Neural cell (in vitro differentiated cells): Measurements from ENCODE around the gene C22orf15. TPM values are rescaled to one million over a fixed set of nuclear protein-coding genes. Genes with fewer than 3 reads are reported as not detected.

Experiments
- H2AFZ ChIP-seq: fragments of 200-600, 300-800 bp; sonication (generic), shearing (Covaris generic); 2 replicates; pipeline ENCODE4 v1.6.0; 2014; ENCODE audit warnings: low read depth, mild to moderate bottlenecking, antibody characterized with exemption, low read length, moderate library complexity
- H3F3A ChIP-seq: fragments of 200-600 bp; shearing (Covaris generic); 2 replicates; pipeline ENCODE4 v1.6.1; 2016; ENCODE audit warnings: mild to moderate bottlenecking, moderate library complexity, mixed read lengths, antibody characterized with exemption, low read length; ENCODE audit not compliant: insufficient read depth, poor library complexity, severe bottlenecking
- H3K27ac ChIP-seq: fragments of 200-600, 300-800 bp; sonication (generic), shearing (Covaris generic); 2 replicates; pipeline ENCODE4 v1.5.1; 2014; ENCODE audit warnings: mild to moderate bottlenecking, low read length, moderate library complexity
- H3K27me3 ChIP-seq: fragments of 300-800, 200-600 bp; sonication (generic), shearing (Covaris generic); 2 replicates; pipeline ENCODE4 v1.6.0; 2014; ENCODE audit warnings: mild to moderate bottlenecking, low read depth, low read length, moderate library complexity; ENCODE audit not compliant: insufficient read depth
- H3K36me3 ChIP-seq: fragments of 300-800, 200-600 bp; sonication (generic), shearing (Covaris generic); 2 replicates; pipeline ENCODE4 v1.5.1; 2014; ENCODE audit warnings: mild to moderate bottlenecking, antibody characterized with exemption, low read length, moderate library complexity; ENCODE audit not compliant: insufficient read depth
- H3K4me2 ChIP-seq: fragments of 300-800, 200-600 bp; sonication (generic), shearing (Covaris generic); 2 replicates; pipeline ENCODE4 v1.6.0; 2014; ENCODE audit warnings: mild to moderate bottlenecking, low read length
- H3K4me3 ChIP-seq: fragments of 300-800, 200-600 bp; sonication (generic), shearing (Covaris generic); 2 replicates; pipeline ENCODE4 v1.5.1; 2014; ENCODE audit warnings: mild to moderate bottlenecking, low read length, moderate library complexity
- H3K79me2 ChIP-seq: fragments of 200-600 bp; shearing (Covaris generic); replicated peaks from 2 replicates; pipeline ENCODE4 v1.6.0; 2014; ENCODE audit warnings: mild to moderate bottlenecking, low read length, moderate library complexity; ENCODE audit not compliant: insufficient read depth
- H3K9ac ChIP-seq: fragments of 300-800, 200-600 bp; sonication (generic), shearing (Covaris generic); 2 replicates; pipeline ENCODE4 v1.6.1; 2016; ENCODE audit warnings: mild to moderate bottlenecking, low read length, mixed read lengths
- H3K9me2 ChIP-seq: fragments of 200-600 bp; shearing (Covaris generic); 2 replicates; pipeline ENCODE4 v1.6.1; 2016; ENCODE audit warnings: mild to moderate bottlenecking, low read length, mixed read lengths; ENCODE audit not compliant: insufficient read depth
- H3K9me3 ChIP-seq: fragments of 200-600, 300-800 bp; sonication (generic), shearing (Covaris generic); 2 replicates; pipeline ENCODE4 v1.6.1; 2016; ENCODE audit warnings: mild to moderate bottlenecking, mixed run types, low read length, moderate library complexity, mixed read lengths
- H4K20me1 ChIP-seq: fragments of 200-600 bp; shearing (Covaris generic); 2 replicates; pipeline ENCODE4 v1.6.1; 2016; ENCODE audit warnings: mild to moderate bottlenecking, mixed run types; ENCODE audit not compliant: insufficient read depth
- CTCF ChIP-seq: fragments of 450-650 bp; IDR thresholded peaks from 2 replicates; pipeline ENCODE4 v1.5.1; 2014; ENCODE audit warnings: antibody characterized with exemption, mild to moderate bottlenecking, moderate library complexity; ENCODE audit not compliant: poor library complexity, severe bottlenecking
- EP300 ChIP-seq: fragments of 450-650 bp; conservative IDR thresholded peaks from 2 replicates; pipeline ENCODE4 v1.6.1; 2014; ENCODE audit warnings: antibody characterized with exemption, mild to moderate bottlenecking, moderate library complexity; ENCODE audit not compliant: poor library complexity, severe bottlenecking
- EZH2 ChIP-seq: fragments of 200-600, 300-800 bp; shearing (Covaris generic), sonication (generic); IDR thresholded peaks from 2 replicates; pipeline ENCODE4 v1.6.1; 2014; ENCODE audit warnings: antibody characterized with exemption, low read length, borderline replicate concordance, mild to moderate bottlenecking; ENCODE audit not compliant: insufficient read depth, poor library complexity, severe bottlenecking
- MXI1 ChIP-seq: fragments of 450-650 bp; conservative IDR thresholded peaks from 2 replicates; pipeline ENCODE4 v1.6.1; 2014; ENCODE audit warnings: antibody characterized with exemption, mild to moderate bottlenecking; ENCODE audit not compliant: poor library complexity, severe bottlenecking
- POLR2AphosphoS5 ChIP-seq: IDR thresholded peaks from 2 replicates; pipeline ENCODE4 v1.6.1; 2012
- RAD21 ChIP-seq: fragments of 450-650 bp; conservative IDR thresholded peaks from 2 replicates; pipeline ENCODE4 v1.6.1; 2014; ENCODE audit warnings: antibody characterized with exemption, mild to moderate bottlenecking, moderate library complexity
- REST ChIP-seq: IDR thresholded peaks from 2 replicates; pipeline ENCODE4 v1.6.1; 2012; ENCODE audit warnings: borderline replicate concordance
- SMC3 ChIP-seq: fragments of 450-650 bp; conservative IDR thresholded peaks from 2 replicates; pipeline ENCODE4 v1.6.1; 2014; ENCODE audit warnings: antibody characterized with exemption, mild to moderate bottlenecking, moderate library complexity; ENCODE audit not compliant: poor library complexity
- TAF1 ChIP-seq: IDR thresholded peaks from 2 replicates; pipeline ENCODE4 v1.6.1; 2012; ENCODE audit warnings: low read depth
- polyA plus RNA-seq: library from polyadenylated mRNA; depleted of rRNA; stranded (reverse); fragments of >200 nt; gene quantifications from 2 replicates; pipeline ENCODE4 v1.2.3, GENCODE V29; 2014

Gene C22orf15
- polyA plus RNA-seq, 1 donor from 2014 or later = not detected

- no peaks in the 10 kb centered on the region for H3K27me3 ChIP-seq
- no peaks in the 10 kb centered on the region for H3K9me2 ChIP-seq
- no peak overlapping the region for H2AFZ ChIP-seq
- no peaks in the 10 kb centered on the region for H3K9me3 ChIP-seq
- H3K36me3 ChIP-seq = no peaks in the 10 kb centered on the region
- no peak overlapping the region for H3K4me3 ChIP-seq
- no peaks in the 10 kb centered on the region for H4K20me1 ChIP-seq
- TF ChIP-seq EP300 = no peak
- H3F3A ChIP-seq = no peaks in the 10 kb centered on the region
- no peaks in the 10 kb centered on the region for H3K79me2 ChIP-seq
- H3K4me2 ChIP-seq = no peak overlapping the region
- H3K9ac ChIP-seq = no peak overlapping the region
- H3K27ac ChIP-seq = no peak overlapping the region
Measured at GRCh38 chr22:23782252-23782651, 19.5 kb downstream of the C22orf15 start.

GRCh38 chr22:23782703-23783102 lies 19.9 kb downstream of the C22orf15 start:
- peaks cover 4% of the 10 kb centered on the region for H3K79me2 ChIP-seq
- H3K4me2 ChIP-seq = no peak overlapping the region
- no peak overlapping the region for H2AFZ ChIP-seq
- H3K9me2 ChIP-seq = no peaks in the 10 kb centered on the region
- no peak overlapping the region for H3K27ac ChIP-seq
- H3K36me3 ChIP-seq = no peaks in the 10 kb centered on the region
- no peak for TF ChIP-seq TAF1
- TF ChIP-seq RAD21 = no peak
- TF ChIP-seq EZH2 = no peak
- no peak for TF ChIP-seq MXI1
- TF ChIP-seq CTCF = no peak
- no peak for TF ChIP-seq SMC3
- no peak for TF ChIP-seq REST
- no peak for TF ChIP-seq EP300
- TF ChIP-seq POLR2AphosphoS5 = no peak
- no peaks in the 10 kb centered on the region for H4K20me1 ChIP-seq
- no peaks in the 10 kb centered on the region for H3K27me3 ChIP-seq
- no peak overlapping the region for H3K4me3 ChIP-seq
- H3K9ac ChIP-seq = no peak overlapping the region
- H3F3A ChIP-seq = no peaks in the 10 kb centered on the region
- H3K9me3 ChIP-seq = no peaks in the 10 kb centered on the region
